Measurements from ENCODE around the gene DMRTB1.

DMRTB1 gene

DNA sequence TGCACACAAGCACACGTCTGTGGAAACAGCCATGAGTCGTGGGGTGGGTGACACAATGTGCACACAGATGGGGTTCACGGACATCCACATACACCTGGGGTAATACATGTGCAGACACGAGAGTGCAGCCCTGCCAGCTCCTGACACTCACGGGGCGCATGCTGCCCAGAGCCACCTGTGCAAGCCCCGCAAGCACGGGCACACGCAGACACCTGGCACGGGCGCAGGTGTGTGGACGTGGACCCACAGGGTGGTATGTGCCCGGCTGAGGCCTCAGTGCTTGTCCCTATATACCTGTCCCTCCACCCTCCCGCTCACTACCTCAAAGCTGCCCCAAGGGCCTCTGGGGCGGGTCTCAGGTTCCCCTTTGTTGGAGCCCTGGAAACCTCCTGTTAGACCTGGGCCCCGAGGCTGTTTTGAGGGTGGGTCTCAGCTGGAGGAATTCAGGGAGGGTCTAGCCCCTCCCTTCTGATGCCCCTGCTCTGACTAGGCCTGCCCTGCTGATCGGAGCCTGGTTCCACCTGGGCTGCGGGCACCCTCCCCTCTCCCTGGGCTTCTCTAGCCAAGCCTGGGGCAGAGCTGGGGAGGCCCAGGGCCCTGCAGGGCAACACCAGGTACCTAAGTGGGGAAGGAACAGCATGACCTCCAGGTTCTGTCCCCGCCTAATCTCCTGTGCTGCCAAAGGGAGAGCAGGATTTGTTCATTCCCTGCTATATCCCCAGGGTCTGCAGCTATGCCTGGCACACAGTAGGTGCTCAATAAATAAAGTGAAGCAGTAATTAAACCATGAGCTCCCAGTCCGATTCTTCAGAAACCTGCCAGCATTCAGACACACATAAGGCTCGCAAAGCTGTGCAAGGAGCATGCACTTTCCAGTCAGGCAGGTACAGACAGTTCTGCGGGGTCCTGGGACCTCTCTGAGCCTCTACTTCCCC, 49.1 kb downstream of the DMRTB1 start:
- Histone ChIP-seq H3K27ac (ENCODE audit: low read depth, low read length) (no peak overlapping the region), H3K36me3 (ENCODE audit: control insufficient read depth in 5 of 5, insufficient read depth in 5 of 5, low read length in 5 of 5) (no peaks in the 10 kb centered on the region), H3K9ac (ENCODE audit: low read length in 5 of 5) (no peak overlapping the region), H3K4me3 (ENCODE audit: low read depth in 1 of 5, low read length in 5 of 5) (no peak overlapping the region), H3K27me3 (ENCODE audit: control insufficient read depth in 5 of 5, insufficient read depth in 4 of 5, low read length in 5 of 5) (peaks cover 0 to 5% (median 2%) of the 10 kb centered on the region in 5 donors), H3K9me3 (ENCODE audit: control insufficient read depth in 5 of 5, low read length in 5 of 5) (no peaks in the 10 kb centered on the region), H3K4me1 (ENCODE audit: control insufficient read depth in 5 of 5, insufficient read depth in 5 of 5, low read length in 5 of 5) (peaks cover 0 to 7% (median 0%) of the 10 kb centered on the region in 5 donors)

DNA sequence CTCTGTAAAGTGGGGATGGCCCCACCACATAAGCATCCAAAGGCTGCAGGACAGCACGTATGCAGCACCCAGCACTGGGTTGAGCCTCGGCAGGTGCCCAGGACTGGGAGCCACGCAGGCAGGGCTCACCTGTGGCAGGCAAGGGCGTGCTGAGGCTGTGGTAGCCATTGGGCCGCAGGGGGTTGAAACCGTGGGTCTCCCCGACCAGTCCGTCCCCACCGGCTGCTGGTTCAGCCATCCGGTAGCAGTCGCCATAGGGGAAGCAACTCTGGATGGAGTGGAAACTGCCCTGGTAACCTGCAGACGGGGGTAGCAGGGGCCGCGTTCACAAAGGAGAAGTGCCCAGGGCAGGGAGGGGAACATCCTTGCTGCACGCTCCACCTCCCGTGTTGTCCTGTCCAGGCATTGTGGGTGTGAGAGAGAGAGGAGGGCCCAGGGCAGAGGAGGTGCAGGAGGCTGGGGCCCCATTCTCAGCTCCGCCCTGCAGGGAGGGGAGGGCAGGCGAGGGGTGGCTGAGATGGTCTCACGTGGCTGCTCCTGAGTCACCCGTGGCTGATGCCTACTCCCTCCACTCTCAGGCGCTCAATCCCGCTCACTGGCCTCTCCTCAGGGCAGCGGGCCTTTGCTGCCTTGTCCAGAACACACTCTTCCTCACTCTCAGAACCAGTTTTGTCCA, 49.9 kb downstream of the DMRTB1 start:
- no peak overlapping the region for H3K4me3 ChIP-seq (ENCODE audit: low read depth in 1 of 5, low read length in 5 of 5)
- no peak overlapping the region for H3K27ac ChIP-seq (ENCODE audit: low read depth, low read length)
- H3K9me3 ChIP-seq (ENCODE audit: control insufficient read depth in 5 of 5, low read length in 5 of 5), result no peaks in the 10 kb centered on the region
- H3K27me3 ChIP-seq (ENCODE audit: control insufficient read depth in 5 of 5, insufficient read depth in 4 of 5, low read length in 5 of 5), result no peaks in the 10 kb centered on the region
- H3K4me1 ChIP-seq (ENCODE audit: control insufficient read depth in 5 of 5, insufficient read depth in 5 of 5, low read length in 5 of 5), result peaks cover 0 to 7% (median 0%) of the 10 kb centered on the region in 5 donors
- no peak overlapping the region for H3K9ac ChIP-seq (ENCODE audit: low read length in 5 of 5)
- no peaks in the 10 kb centered on the region for H3K36me3 ChIP-seq (ENCODE audit: control insufficient read depth in 5 of 5, insufficient read depth in 5 of 5, low read length in 5 of 5)

DNA sequence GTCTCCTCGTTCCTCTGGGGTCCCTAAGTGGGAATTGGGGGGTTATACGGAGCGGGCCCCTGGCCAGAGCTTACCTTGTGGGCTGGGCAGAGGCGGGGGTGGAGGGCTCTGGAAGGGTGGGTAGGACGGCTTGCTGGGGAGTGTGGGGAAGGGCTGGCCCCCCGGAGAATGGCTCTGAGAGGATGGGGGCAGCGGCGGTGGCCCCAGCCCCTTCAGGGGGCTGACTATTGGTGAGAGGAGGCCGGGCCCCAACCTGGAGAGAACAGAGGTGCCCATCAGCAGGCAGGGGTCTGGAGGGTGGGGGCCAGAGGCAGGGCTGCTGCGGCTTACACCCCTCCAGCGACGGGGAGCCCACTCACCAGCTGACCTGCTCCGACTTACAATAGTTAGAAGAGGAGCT, 50.6 kb downstream of the DMRTB1 start:
- Histone ChIP-seq H3K9me3 (ENCODE audit: control insufficient read depth in 5 of 5, low read length in 5 of 5) (no peaks in the 10 kb centered on the region), H3K9ac (ENCODE audit: low read length in 5 of 5) (no peak overlapping the region), H3K4me1 (ENCODE audit: control insufficient read depth in 5 of 5, insufficient read depth in 5 of 5, low read length in 5 of 5) (peaks cover 0 to 7% (median 0%) of the 10 kb centered on the region in 5 donors), H3K27me3 (ENCODE audit: control insufficient read depth in 5 of 5, insufficient read depth in 4 of 5, low read length in 5 of 5) (no peaks in the 10 kb centered on the region), H3K4me3 (ENCODE audit: low read depth in 1 of 5, low read length in 5 of 5) (no peak overlapping the region), H3K27ac (ENCODE audit: low read depth, low read length) (no peak overlapping the region), H3K36me3 (ENCODE audit: control insufficient read depth in 5 of 5, insufficient read depth in 5 of 5, low read length in 5 of 5) (no peaks in the 10 kb centered on the region)

DNA sequence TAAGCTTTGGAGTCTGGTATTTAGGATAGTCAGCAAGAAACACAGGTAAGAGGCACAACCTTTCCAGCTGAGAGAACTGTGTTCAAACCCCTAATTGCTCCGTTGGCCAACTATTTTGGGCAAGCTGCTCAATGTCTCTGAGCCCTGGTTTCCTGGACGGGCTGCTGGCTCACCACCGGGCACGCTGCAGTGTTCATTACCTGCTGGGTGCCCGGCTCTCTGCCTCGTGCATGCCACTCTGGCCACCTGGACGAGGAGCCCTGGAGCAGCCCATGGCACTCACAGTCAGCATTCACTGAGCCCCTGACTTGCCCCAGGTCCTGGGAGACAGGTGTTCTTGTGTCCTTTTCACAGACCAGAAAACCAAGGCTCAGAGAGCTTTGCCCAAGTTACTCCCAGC, 51.0 kb downstream of the DMRTB1 start:
- Histone ChIP-seq H3K9ac (ENCODE audit: low read length in 5 of 5) (no peak overlapping the region), H3K9me3 (ENCODE audit: control insufficient read depth in 5 of 5, low read length in 5 of 5) (no peaks in the 10 kb centered on the region), H3K4me1 (ENCODE audit: control insufficient read depth in 5 of 5, insufficient read depth in 5 of 5, low read length in 5 of 5) (peaks cover 0 to 7% (median 0%) of the 10 kb centered on the region in 5 donors), H3K27ac (ENCODE audit: low read depth, low read length) (no peak overlapping the region), H3K27me3 (ENCODE audit: control insufficient read depth in 5 of 5, insufficient read depth in 4 of 5, low read length in 5 of 5) (no peaks in the 10 kb centered on the region), H3K4me3 (ENCODE audit: low read depth in 1 of 5, low read length in 5 of 5) (no peak overlapping the region), H3K36me3 (ENCODE audit: control insufficient read depth in 5 of 5, insufficient read depth in 5 of 5, low read length in 5 of 5) (no peaks in the 10 kb centered on the region)

DNA sequence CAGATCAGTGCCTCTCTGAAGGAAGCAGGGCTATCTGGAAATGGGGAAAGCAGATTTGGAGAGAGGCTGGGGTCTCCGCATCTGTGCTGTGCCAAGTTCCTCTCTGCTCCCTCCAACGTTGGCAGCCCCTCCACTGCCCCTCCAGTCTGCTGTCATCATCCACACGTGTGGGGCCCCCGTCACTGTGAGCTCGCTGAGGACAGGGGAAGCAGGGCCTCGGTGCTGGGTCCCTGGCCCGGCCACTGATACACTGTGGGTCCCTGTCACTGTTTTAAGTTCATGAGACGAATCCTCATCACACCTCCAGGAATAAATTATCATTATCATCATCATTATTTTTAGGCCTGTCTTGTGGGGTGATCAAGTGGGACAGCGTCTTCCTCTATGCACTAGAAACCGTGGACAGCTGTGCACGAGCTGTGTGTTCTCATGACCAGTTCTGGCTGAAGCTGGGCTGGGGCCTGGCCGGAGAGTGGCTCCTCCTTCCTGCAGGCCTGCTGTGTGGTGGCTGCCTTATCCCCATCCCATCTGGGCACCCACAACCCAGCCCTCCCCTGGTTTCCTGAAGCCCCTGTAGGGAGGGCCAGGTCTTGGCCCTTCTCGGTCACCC, 52.2 kb downstream of the DMRTB1 start:
- Histone ChIP-seq H3K4me1 (ENCODE audit: control insufficient read depth in 5 of 5, insufficient read depth in 5 of 5, low read length in 5 of 5) (peaks cover 0 to 7% (median 0%) of the 10 kb centered on the region in 5 donors), H3K27ac (ENCODE audit: low read depth, low read length) (no peak overlapping the region), H3K27me3 (ENCODE audit: control insufficient read depth in 5 of 5, insufficient read depth in 4 of 5, low read length in 5 of 5) (no peaks in the 10 kb centered on the region), H3K36me3 (ENCODE audit: control insufficient read depth in 5 of 5, insufficient read depth in 5 of 5, low read length in 5 of 5) (no peaks in the 10 kb centered on the region), H3K9me3 (ENCODE audit: control insufficient read depth in 5 of 5, low read length in 5 of 5) (no peaks in the 10 kb centered on the region), H3K9ac (ENCODE audit: low read length in 5 of 5) (no peak overlapping the region), H3K4me3 (ENCODE audit: low read depth in 1 of 5, low read length in 5 of 5) (no peak overlapping the region)

DNA sequence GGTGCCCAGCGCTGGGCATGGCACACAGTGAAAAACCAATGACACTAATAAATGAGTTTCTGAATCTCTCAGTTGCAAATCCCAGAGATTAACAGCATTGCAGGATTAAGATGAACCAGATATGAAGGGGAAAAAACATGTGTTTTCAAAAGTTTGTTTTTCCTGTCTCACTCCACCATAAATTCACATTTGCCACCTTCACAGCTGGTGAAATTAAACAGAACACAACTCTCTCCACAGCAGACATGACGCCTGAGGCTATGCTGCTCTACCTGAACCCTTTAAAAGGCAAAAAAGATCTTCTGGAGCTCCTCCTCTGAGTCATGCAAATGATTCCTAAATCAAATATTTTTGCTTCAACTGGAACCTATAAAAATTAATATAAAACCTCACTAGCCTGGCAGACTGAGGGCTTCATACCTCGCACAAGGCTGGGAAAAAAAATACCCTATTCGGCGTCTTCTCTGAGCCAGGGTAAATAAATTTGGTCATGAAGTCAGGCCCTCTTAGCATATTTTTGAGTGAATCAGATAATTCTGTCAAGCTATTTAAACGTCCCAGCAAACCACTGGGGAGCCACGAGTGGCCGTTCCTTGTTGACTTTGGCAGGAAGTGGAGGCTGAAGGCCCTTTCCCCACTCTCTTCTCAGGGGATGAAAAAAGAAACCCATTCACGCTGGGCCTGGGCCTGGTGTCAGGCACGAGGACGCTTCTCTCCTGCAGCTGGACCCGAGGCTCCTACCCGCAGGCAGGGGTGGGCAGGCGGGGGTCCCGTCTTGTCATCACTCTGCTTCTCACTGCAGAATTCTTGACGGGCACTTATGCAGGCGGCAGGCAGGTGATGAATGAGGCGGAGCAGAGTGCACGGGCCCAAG, 53.0 kb downstream of the DMRTB1 start:
- Histone ChIP-seq H3K9ac (ENCODE audit: low read length in 5 of 5) (no peak overlapping the region), H3K27ac (ENCODE audit: low read depth, low read length) (no peak overlapping the region)

DNA sequence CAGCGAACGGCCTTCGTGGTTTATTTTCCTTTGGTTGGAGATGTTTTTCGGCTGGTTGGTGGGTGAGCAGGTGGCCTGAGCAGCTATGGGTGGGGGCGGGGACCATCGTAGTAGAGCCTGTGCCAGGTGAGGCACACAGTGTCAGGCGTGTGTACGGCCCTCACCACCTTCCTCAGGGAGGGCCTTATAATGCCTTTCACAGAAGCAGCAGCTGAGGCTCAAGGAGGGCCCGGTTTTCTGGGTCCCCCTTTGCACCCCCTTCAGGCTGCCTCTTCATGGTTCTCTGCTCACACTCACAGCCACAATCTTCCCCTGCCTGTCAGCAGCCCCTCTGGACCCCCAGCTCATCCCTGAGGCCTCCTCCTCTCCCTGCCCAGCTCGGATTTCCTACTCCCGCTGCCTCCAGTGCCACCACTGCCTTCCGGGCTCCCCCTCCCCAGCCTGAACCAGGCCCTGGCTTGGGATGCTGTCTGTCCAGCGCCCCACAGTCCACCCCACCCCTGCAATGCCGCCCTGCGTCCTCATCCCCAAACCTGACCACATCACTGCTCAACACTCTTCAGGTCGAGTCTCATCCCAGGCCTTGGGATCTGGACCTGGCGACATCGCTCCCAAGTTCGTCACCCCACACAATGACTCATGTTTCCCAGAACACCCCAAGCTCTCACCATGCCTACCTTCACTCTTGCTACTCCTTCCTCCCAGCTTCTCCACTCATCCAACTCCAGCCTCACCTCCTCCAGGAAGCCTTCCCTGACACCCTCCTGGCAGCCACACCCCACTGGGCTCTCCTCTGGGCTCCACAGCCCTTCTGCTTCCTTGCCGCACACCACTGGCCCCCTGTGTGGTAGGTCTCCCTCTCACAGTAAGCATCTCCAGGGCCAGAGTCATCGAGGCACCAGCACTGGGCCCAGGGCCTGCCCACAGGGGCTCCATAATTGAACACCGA, 53.9 kb downstream of the DMRTB1 start:
- H3K27ac ChIP-seq (ENCODE audit: low read depth, low read length), result no peak overlapping the region
- no peak overlapping the region for H3K9ac ChIP-seq (ENCODE audit: low read length in 5 of 5)
- no peaks in the 10 kb centered on the region for H3K9me3 ChIP-seq (ENCODE audit: control insufficient read depth in 5 of 5, low read length in 5 of 5)
- no peaks in the 10 kb centered on the region for H3K36me3 ChIP-seq (ENCODE audit: control insufficient read depth in 5 of 5, insufficient read depth in 5 of 5, low read length in 5 of 5)
- H3K4me1 ChIP-seq (ENCODE audit: control insufficient read depth in 5 of 5, insufficient read depth in 5 of 5, low read length in 5 of 5), result peaks cover 0 to 7% (median 0%) of the 10 kb centered on the region in 5 donors
- no peaks in the 10 kb centered on the region for H3K27me3 ChIP-seq (ENCODE audit: control insufficient read depth in 5 of 5, insufficient read depth in 4 of 5, low read length in 5 of 5)
- H3K4me3 ChIP-seq (ENCODE audit: low read depth in 1 of 5, low read length in 5 of 5), result no peak overlapping the region

More for the DNA sequence above, 53.0 kb downstream of the DMRTB1 start:
- Histone ChIP-seq H3K27me3 (ENCODE audit: control insufficient read depth in 5 of 5, insufficient read depth in 4 of 5, low read length in 5 of 5) (no peaks in the 10 kb centered on the region), H3K4me3 (ENCODE audit: low read depth in 1 of 5, low read length in 5 of 5) (no peak overlapping the region), H3K9me3 (ENCODE audit: control insufficient read depth in 5 of 5, low read length in 5 of 5) (no peaks in the 10 kb centered on the region), H3K36me3 (ENCODE audit: control insufficient read depth in 5 of 5, insufficient read depth in 5 of 5, low read length in 5 of 5) (no peaks in the 10 kb centered on the region), H3K4me1 (ENCODE audit: control insufficient read depth in 5 of 5, insufficient read depth in 5 of 5, low read length in 5 of 5) (peaks cover 0 to 7% (median 0%) of the 10 kb centered on the region in 5 donors)

DNA sequence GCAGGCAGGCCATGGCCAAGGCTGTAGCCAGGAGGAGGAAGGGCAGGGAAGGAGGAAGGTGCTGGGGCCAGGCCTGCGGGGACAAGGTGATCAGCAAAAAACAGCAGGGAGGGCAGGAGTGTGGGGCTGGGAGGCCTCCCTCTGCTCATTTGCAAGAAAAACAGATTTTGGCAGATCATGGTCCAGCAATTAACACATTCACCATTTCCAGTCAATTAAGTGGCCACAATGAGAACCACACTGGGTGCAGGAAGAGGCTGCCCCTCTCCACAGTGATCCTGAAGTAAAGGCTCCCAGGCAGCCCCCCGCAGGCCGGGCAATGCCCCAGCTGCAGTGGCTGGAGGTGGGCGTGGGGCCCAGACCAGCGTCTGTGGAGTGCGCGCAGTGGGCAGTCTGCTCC, 54.6 kb downstream of the DMRTB1 start:
- H3K9me3 ChIP-seq (ENCODE audit: control insufficient read depth in 5 of 5, low read length in 5 of 5), result no peaks in the 10 kb centered on the region
- no peak overlapping the region for H3K9ac ChIP-seq (ENCODE audit: low read length in 5 of 5)
- H3K36me3 ChIP-seq (ENCODE audit: control insufficient read depth in 5 of 5, insufficient read depth in 5 of 5, low read length in 5 of 5), result no peaks in the 10 kb centered on the region
- no peak overlapping the region for H3K4me3 ChIP-seq (ENCODE audit: low read depth in 1 of 5, low read length in 5 of 5)
- no peaks in the 10 kb centered on the region for H3K27me3 ChIP-seq (ENCODE audit: control insufficient read depth in 5 of 5, insufficient read depth in 4 of 5, low read length in 5 of 5)
- peaks cover 0 to 7% (median 0%) of the 10 kb centered on the region in 5 donors for H3K4me1 ChIP-seq (ENCODE audit: control insufficient read depth in 5 of 5, insufficient read depth in 5 of 5, low read length in 5 of 5)
- no peak overlapping the region for H3K27ac ChIP-seq (ENCODE audit: low read depth, low read length)

DNA sequence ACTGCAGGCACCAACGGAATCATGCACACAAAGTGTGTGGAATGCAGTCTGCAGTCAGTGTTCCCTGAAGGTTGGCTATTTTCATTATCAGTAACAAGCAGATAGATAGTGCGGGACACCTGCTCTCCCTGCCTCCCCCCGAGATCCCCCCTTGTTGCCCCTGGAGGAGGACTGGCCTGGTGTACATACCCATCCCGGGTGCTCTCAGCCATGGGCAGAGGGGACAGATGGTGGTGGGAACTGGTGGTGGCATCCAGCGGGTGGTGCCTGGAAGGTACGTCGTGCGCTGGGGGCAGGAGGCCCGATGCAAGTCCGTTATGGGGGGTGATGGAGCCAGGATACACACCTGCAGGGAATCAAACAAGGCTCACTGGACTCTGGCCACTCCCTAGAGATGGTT, 55.2 kb downstream of the DMRTB1 start:
- Histone ChIP-seq H3K9ac (ENCODE audit: low read length in 5 of 5) (no peak overlapping the region), H3K9me3 (ENCODE audit: control insufficient read depth in 5 of 5, low read length in 5 of 5) (no peaks in the 10 kb centered on the region), H3K27ac (ENCODE audit: low read depth, low read length) (no peak overlapping the region), H3K27me3 (ENCODE audit: control insufficient read depth in 5 of 5, insufficient read depth in 4 of 5, low read length in 5 of 5) (no peaks in the 10 kb centered on the region), H3K4me1 (ENCODE audit: control insufficient read depth in 5 of 5, insufficient read depth in 5 of 5, low read length in 5 of 5) (peaks cover 0 to 7% (median 0%) of the 10 kb centered on the region in 5 donors), H3K4me3 (ENCODE audit: low read depth in 1 of 5, low read length in 5 of 5) (no peak overlapping the region), H3K36me3 (ENCODE audit: control insufficient read depth in 5 of 5, insufficient read depth in 5 of 5, low read length in 5 of 5) (no peaks in the 10 kb centered on the region)
